Activated naive CD8-positive, alpha-beta T cell (primary cell): ENCODE results near the gene PIGP.
"Not testable (repeated sequence)": the region's sequence is repeated elsewhere in the genome, so short reads cannot be mapped to it uniquely, and the experiment has no call there.

Source experiments
- H3K27ac Mint-ChIP-seq: one replicate; pipeline ENCODE4 v1.8.0; 2021; ENCODE audit warnings: mixed read lengths
- H3K27me3 Mint-ChIP-seq: one replicate; pipeline ENCODE4 v1.8.0; 2021; ENCODE audit warnings: mixed read lengths
- H3K36me3 Mint-ChIP-seq: one replicate; pipeline ENCODE4 v1.8.0; 2021; ENCODE audit warnings: mixed read lengths
- H3K4me1 Mint-ChIP-seq: one replicate; pipeline ENCODE4 v1.8.0; 2021; ENCODE audit warnings: low read depth, mixed read lengths
- H3K4me3 Mint-ChIP-seq: one replicate; pipeline ENCODE4 v1.8.0; 2021; ENCODE audit warnings: mild to moderate bottlenecking, mixed read lengths
- H3K9me3 Mint-ChIP-seq: one replicate; pipeline ENCODE4 v1.8.0; 2021; ENCODE audit warnings: low read depth, mixed read lengths

Gene PIGP

DNA sequence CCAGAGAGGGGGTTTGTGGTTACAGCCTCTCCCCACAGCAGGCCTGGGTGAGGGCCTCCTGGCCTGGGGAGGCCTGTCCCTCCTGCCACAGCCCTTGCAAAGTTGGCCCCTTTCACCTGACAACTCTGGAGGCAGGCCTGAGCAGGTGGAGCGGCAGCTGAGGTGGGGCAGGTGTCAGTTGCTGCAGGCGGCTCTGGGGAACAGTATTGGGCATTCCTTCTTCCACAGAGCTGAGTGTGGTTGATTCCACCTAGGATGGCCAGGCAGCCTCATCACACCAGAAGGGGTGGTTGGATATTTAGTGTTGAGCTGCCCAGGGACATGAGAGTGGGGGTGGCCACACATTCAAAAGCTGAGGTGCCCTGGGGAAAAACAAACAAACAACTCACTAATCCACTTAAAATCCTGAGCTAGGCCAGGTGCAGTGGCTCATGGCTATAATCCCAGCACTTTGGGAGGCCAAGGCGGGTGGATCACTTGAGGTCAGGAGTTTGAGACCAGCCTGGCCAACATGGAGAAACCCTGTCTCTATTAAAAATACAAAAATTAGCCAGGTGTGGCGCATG lies 31.1 kb downstream of the PIGP start:
- Mint-ChIP-seq H3K27ac (no peak overlapping the region), H3K36me3 (peaks cover 2% of the 10 kb centered on the region), H3K27me3 (no peaks in the 10 kb centered on the region), H3K9me3 (no peaks in the 10 kb centered on the region), H3K4me1 (peaks cover 11% of the 10 kb centered on the region), H3K4me3 (no peak overlapping the region)

DNA sequence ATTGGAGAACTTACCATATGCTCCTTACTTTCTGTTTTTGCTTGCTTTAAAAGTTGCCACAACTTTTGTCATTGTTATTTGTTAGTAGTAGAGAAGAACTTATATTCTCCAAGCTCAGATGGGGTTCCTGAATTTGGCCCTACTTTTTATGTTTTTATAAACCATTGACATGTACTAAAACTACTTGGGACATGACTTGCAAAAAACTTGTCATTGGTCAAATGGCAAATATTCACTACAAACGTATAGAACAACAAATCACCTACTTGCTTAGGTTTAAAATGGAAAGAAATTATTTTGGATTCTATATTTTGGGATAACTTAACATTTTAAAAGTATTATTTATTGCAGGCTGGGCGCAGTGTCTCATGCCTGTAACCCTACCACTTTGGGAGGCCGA lies 32.7 kb downstream of the PIGP start:
- Mint-ChIP-seq H3K27me3 (no peaks in the 10 kb centered on the region), H3K9me3 (no peaks in the 10 kb centered on the region), H3K4me3 (no peak overlapping the region), H3K4me1 (peaks cover 6% of the 10 kb centered on the region), H3K27ac (no peak overlapping the region), H3K36me3 (no peaks in the 10 kb centered on the region)

DNA sequence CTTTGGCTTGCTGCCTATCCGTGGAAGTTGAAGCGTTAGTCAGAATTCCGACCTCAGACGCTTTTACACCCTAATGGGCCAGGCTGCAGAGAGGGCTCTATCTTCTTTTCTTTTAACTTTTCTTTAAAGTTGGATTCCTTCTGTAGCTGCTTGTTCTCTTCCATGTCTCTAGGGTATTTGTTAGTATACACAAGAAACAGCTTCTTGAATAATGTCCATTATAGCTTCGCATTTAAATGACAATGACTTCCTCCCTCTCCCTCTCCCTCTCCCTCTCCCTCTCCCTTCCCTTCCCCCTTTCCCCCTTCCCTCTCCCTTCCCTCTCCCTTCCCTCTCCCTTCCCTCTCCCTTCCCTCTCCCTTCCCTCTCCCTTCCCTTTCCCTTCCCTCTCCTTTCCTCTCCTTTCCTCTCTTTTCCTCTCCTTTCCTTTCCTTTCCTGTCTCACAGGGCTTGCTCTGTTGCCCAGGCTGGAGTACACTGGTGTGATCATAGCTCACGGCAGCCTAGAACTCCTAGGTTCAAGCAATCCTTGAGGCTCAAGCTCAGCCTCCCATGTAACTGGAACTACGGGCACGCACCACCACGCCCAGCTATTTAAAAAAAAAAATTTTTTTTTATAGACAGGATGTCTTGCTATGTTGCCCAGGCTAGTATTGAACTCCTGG lies 33.3 kb downstream of the PIGP start:
- Mint-ChIP-seq H3K4me1 (peaks cover under 1% of the 10 kb centered on the region), H3K4me3 (no peak overlapping the region), H3K27ac (no peak overlapping the region), H3K9me3 (no peaks in the 10 kb centered on the region), H3K27me3 (no peaks in the 10 kb centered on the region), H3K36me3 (no peaks in the 10 kb centered on the region)

DNA sequence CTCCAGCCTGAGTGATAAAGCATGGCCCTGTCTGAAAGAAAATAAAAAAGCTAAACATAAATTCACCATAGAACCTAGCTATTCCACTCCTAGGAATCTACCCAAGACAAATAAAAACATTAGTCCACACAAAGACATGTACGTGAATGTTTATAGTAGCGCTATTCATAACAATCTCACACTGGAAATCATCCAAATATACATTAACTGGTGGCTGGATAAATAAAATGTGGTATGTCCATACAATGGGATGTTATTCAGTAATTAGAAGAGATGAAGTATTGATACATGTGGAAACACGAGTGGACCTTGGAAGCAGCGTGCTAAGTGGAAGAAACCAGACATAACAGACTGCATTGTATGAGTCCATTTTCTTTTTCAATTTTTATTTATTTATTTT lies 36.7 kb downstream of the PIGP start:
- H3K36me3 Mint-ChIP-seq: no peaks in the 10 kb centered on the region
- H3K4me1 Mint-ChIP-seq: no peaks in the 10 kb centered on the region
- H3K9me3 Mint-ChIP-seq: no peaks in the 10 kb centered on the region
- no peak overlapping the region for H3K4me3 Mint-ChIP-seq
- no peaks in the 10 kb centered on the region for H3K27me3 Mint-ChIP-seq
- H3K27ac Mint-ChIP-seq: no peak overlapping the region

DNA sequence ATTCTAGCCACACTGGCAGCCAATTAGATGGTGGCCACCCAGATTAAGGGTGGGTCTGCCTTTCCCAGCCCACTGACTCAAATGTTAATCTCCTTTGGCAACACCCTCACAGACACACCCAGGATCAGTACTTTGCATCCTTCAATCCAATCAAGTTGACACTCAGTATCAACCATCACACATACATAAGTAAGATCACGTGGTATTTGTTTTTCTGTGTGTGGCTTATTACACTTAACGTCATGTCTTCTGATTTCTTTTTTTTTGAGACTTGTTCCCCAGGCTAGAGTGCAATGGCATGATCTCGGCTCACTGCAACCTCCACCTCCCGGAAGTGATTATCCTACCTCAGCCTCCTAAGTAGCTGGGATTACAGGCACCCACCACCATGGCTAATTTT lies 38.5 kb downstream of the PIGP start:
- not testable (repeated sequence) for H3K4me1 Mint-ChIP-seq, H3K9me3 Mint-ChIP-seq, H3K4me3 Mint-ChIP-seq, H3K27ac Mint-ChIP-seq, H3K27me3 Mint-ChIP-seq, H3K36me3 Mint-ChIP-seq

DNA sequence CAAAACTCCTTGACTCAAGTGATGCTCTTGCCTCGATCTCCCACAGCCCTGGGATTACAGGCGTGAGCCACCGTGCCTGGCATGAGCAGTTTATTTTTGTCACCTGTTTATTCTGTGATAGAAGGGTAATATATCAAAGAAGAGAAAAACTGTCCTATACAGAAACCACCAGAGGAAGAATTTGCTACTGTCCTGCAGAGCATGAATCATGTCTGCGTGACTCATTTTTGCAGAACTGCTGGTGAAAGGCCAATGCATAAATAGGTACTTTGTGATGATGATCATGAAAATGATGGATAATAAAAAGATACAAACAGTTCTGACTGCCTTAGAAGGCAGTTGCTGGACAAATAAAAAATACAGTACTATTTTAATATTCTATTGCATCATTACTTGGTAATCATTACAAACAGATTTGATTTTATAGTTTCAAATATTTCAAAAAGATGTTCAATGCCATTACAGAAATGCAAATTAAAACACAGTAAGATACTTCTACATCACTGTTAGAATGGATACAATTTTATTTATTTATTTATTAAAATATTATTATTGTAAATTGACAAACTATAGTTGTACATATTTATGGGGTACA lies 39.9 kb downstream of the PIGP start:
- H3K27ac Mint-ChIP-seq: no peak overlapping the region

DNA sequence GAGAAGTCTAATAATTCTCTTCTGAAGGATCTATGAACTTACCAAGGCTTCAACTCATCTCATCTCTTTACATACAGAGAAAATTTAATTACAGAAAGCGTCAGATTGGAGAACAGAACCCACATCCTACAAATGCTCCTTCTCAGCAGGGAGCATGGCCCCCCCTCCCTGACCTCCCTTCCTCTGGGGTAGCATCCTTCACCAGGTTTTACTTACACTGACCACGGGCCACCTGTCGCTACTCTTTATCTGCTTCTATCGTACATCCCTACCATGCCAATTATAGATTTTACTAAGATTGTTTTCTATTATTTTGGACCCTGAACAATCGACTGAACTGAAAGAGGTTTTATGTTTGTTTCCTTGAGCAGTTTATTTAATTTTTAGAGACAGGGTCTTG lies 40.6 kb downstream of the PIGP start:
- Mint-ChIP-seq H3K4me3 (no peak overlapping the region), H3K27ac (no peak overlapping the region), H3K4me1 (no peaks in the 10 kb centered on the region), H3K27me3 (no peaks in the 10 kb centered on the region), H3K36me3 (no peaks in the 10 kb centered on the region), H3K9me3 (no peaks in the 10 kb centered on the region)

More for the DNA sequence above, 39.9 kb downstream of the PIGP start:
- Mint-ChIP-seq H3K4me3 (no peak overlapping the region), H3K4me1 (no peaks in the 10 kb centered on the region), H3K9me3 (no peaks in the 10 kb centered on the region), H3K36me3 (no peaks in the 10 kb centered on the region), H3K27me3 (no peaks in the 10 kb centered on the region)

DNA sequence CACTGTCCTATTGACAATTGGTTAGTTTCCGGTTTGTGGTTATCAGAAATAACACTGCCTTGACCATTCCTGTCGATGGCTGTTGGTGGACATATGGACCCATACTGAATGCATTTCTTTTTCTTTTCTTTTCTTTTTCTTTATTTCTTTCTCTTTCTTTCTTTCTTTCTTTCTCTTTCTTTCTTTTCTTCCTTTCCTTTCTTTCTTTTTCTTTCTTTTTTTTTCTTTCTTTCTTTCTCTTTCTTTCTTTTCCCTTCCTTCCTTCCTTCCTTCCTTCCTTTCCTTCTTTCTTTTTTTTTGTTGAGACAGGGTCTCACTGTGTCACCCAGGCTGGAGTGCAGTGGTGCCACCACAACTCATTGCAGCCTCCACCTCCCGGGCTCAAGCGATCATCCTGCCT lies 42.0 kb downstream of the PIGP start:
- no peaks in the 10 kb centered on the region for H3K9me3 Mint-ChIP-seq
- H3K27ac Mint-ChIP-seq: no peak overlapping the region
- H3K27me3 Mint-ChIP-seq: no peaks in the 10 kb centered on the region
- no peak overlapping the region for H3K4me3 Mint-ChIP-seq
- H3K4me1 Mint-ChIP-seq: no peaks in the 10 kb centered on the region
- H3K36me3 Mint-ChIP-seq: no peaks in the 10 kb centered on the region

DNA sequence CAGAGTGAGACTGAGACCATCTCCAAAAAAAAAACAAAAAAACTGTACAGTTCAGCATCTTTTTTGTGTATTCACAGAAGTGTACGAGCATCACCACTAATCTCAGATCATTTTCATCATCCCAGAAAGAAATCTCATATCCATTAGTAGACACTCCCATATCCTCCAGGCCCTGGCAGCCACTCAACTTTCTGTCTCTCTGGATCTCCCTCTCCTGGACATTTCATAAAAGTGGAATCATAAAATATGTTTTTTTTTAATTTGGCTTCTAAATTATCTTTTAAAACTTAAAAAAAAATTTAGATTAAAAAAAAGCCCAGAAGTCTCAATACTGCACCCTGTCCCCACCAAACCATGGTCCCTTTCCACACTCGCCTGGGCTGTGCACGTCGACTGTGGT lies 44.3 kb downstream of the PIGP start:
- Mint-ChIP-seq H3K4me1 (no peaks in the 10 kb centered on the region), H3K27me3 (no peaks in the 10 kb centered on the region), H3K4me3 (no peak overlapping the region), H3K9me3 (no peaks in the 10 kb centered on the region), H3K36me3 (no peaks in the 10 kb centered on the region), H3K27ac (no peak overlapping the region)

DNA sequence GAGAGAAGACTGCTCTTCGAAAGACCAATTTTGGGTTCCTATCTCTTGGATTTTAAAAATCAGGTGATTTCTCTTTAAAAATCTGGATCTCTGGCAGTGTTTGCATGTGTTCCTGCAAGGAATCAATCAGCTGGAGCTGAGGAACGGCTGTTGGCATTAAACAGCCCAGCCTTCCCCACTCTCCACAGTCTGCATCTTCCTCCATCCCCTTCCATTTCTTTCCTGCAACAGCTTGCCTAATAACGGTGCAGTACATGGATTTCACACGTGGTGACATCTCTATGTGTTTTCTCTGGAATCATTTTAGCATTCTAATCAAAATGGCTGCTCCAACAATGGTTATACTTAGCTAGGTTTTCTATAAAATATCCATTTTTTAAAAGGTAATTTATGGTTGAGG lies 46.4 kb downstream of the PIGP start:
- Mint-ChIP-seq H3K27me3 (no peaks in the 10 kb centered on the region), H3K9me3 (no peaks in the 10 kb centered on the region), H3K4me3 (no peak overlapping the region), H3K27ac (no peak overlapping the region), H3K36me3 (no peaks in the 10 kb centered on the region), H3K4me1 (no peaks in the 10 kb centered on the region)

DNA sequence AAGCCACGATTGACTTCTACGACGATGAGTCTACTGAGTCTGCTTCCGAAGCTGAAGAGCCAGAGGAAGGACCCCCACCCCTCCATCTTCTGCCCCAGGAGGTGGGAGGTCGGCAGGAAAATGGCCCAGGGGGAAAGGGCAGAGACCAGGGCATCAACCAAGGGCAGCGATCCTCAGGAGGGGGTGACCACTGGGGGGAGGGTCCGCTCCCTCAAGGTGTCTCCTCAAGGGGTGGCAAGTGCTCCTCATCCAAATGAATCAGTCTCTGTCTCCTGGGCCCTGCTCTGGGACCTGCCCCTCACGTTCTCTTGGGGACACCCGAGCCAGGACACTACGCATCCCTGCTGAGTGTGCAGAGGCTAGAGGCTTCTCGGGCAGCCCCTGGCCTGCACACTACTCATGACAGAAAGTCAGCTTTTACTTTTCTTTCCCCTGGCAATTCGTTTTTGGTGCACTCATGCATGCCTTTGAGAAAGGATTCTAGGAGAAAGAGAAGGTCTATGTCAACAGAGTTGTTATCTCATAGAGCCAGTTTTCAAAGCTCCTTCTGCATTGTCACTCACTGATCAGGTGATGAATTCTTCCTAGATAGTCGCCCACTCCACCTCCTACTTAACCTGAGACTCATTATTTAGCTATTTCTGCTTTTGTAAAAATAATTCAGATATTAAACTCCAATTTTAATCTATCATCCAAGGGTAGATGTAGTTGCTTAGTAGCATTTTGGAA lies 54.8 kb downstream of the PIGP start:
- Mint-ChIP-seq H3K36me3 (no peaks in the 10 kb centered on the region), H3K4me3 (no peak overlapping the region), H3K4me1 (no peaks in the 10 kb centered on the region), H3K9me3 (no peaks in the 10 kb centered on the region), H3K27me3 (peaks cover 5% of the 10 kb centered on the region), H3K27ac (no peak overlapping the region)
